Osteoblast (primary cell): ENCODE data around the gene EME2. TPM values are rescaled to one million over a fixed set of nuclear protein-coding genes. Genes with fewer than 3 reads are reported as not detected.

Experiments used
- DNase-seq: peaks from one replicate; pipeline ENCODE4 v3.0.0; 2011; ENCODE audit warnings: low spot score, mixed read lengths; ENCODE audit not compliant: insufficient read length; ENCODE audit errors: missing footprints
- H2AFZ ChIP-seq: 2 replicates; pipeline ENCODE4 v1.6.0; 2011; ENCODE audit warnings: mild to moderate bottlenecking, low read length
- H3K27ac ChIP-seq: 2 replicates; pipeline ENCODE4 v1.5.1; 2011; ENCODE audit warnings: mild to moderate bottlenecking, low read depth, low read length, moderate library complexity
- H3K27me3 ChIP-seq: 2 replicates; pipeline ENCODE4 v1.6.0; 2012; ENCODE audit warnings: mild to moderate bottlenecking, control low read depth, inconsistent platforms, low read length, moderate library complexity; ENCODE audit not compliant: insufficient read depth
- H3K36me3 ChIP-seq: 2 replicates; pipeline ENCODE4 v1.5.1; 2011; ENCODE audit warnings: mild to moderate bottlenecking, low read length, control low read depth, moderate library complexity; ENCODE audit not compliant: insufficient read depth
- H3K4me1 ChIP-seq: 2 replicates; pipeline ENCODE4 v1.5.1; 2011; ENCODE audit warnings: mild to moderate bottlenecking, low read length, control low read depth, moderate library complexity; ENCODE audit not compliant: insufficient read depth
- H3K4me2 ChIP-seq: 2 replicates; pipeline ENCODE4 v1.6.0; 2011; ENCODE audit warnings: mild to moderate bottlenecking, low read length; ENCODE audit not compliant: insufficient read depth
- H3K4me3 ChIP-seq: fragments of 200-600 bp; sonication (generic); 3 replicates; pipeline ENCODE4 v1.5.1; 2012; ENCODE audit warnings: mild to moderate bottlenecking, low read length, inconsistent platforms; ENCODE audit not compliant: insufficient read depth
- H3K79me2 ChIP-seq: 2 replicates; pipeline ENCODE4 v1.6.0; 2012; ENCODE audit warnings: mild to moderate bottlenecking, low read length, control low read depth, inconsistent platforms; ENCODE audit not compliant: insufficient read depth
- H3K9me3 ChIP-seq: 2 replicates; pipeline ENCODE4 v1.5.1; 2011; ENCODE audit warnings: low read depth, low read length, control low read depth
- H4K20me1 ChIP-seq: 2 replicates; pipeline ENCODE4 v1.6.0; 2012; ENCODE audit warnings: mild to moderate bottlenecking, low read length, control low read depth; ENCODE audit not compliant: insufficient read depth
- total RNA-seq: library from RNA; depleted of rRNA; stranded (reverse); fragments of >200 nt; gene quantifications from 2 replicates; pipeline ENCODE4 v1.2.3, GENCODE V29; 2012
- TF ChIP-seq, protein P1 (sequence below): IDR thresholded peaks from 2 replicates; pipeline ENCODE4 v1.5.1; 2011; ENCODE audit warnings: mild to moderate bottlenecking, low read depth, low read length, moderate library complexity; ENCODE audit errors: extremely low read depth

Gene EME2
- total RNA-seq, 1 donor, result 16.3 TPM

DNA sequence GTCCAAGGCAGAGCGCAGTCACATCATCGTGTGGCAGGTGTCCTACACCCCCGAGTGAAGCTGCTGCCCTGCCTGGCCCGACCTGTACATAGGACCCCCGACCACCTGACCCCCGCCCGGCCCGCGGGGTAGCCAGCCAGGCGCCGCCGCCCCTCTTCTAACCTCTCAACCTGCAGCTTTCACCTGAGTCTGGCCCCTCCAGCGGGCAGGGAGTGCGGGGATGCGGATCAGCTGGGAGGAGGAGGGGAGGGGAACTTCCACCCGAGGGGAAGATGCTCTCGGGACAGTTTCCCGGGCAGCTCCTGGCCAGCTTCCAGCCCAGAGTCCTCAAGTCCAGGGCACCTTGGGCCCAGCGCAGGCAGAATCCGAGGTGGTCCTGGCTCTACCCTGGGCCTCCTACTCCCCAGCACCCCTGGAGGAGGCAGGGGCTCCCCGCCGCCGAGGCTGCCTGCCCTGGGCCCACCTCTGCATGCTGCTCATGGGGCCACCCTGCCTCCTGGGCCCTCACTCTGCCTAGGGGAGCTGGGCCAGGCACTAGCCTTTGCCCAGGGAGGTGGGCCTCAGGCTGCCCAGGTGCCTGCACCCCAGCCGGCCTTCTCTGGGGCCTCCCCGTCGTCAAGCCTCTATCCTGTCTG lies 3.7 kb upstream of the EME2 start:
- Histone ChIP-seq H3K36me3 (peaks cover 34% of the 10 kb centered on the region), H3K9me3 (no peaks in the 10 kb centered on the region), H3K79me2 (peaks cover 17% of the 10 kb centered on the region), H4K20me1 (peaks cover 17% of the 10 kb centered on the region), H3K4me2 (no peak overlapping the region), H2AFZ (no peak overlapping the region), H3K4me1 (peaks cover 17% of the 10 kb centered on the region), H3K27ac (no peak overlapping the region), H3K27me3 (no peaks in the 10 kb centered on the region), H3K4me3 (no peak overlapping the region)
- TF ChIP-seq, protein P1, sequence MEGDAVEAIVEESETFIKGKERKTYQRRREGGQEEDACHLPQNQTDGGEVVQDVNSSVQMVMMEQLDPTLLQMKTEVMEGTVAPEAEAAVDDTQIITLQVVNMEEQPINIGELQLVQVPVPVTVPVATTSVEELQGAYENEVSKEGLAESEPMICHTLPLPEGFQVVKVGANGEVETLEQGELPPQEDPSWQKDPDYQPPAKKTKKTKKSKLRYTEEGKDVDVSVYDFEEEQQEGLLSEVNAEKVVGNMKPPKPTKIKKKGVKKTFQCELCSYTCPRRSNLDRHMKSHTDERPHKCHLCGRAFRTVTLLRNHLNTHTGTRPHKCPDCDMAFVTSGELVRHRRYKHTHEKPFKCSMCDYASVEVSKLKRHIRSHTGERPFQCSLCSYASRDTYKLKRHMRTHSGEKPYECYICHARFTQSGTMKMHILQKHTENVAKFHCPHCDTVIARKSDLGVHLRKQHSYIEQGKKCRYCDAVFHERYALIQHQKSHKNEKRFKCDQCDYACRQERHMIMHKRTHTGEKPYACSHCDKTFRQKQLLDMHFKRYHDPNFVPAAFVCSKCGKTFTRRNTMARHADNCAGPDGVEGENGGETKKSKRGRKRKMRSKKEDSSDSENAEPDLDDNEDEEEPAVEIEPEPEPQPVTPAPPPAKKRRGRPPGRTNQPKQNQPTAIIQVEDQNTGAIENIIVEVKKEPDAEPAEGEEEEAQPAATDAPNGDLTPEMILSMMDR, result no peak
- DNase-seq, result no peak

DNA sequence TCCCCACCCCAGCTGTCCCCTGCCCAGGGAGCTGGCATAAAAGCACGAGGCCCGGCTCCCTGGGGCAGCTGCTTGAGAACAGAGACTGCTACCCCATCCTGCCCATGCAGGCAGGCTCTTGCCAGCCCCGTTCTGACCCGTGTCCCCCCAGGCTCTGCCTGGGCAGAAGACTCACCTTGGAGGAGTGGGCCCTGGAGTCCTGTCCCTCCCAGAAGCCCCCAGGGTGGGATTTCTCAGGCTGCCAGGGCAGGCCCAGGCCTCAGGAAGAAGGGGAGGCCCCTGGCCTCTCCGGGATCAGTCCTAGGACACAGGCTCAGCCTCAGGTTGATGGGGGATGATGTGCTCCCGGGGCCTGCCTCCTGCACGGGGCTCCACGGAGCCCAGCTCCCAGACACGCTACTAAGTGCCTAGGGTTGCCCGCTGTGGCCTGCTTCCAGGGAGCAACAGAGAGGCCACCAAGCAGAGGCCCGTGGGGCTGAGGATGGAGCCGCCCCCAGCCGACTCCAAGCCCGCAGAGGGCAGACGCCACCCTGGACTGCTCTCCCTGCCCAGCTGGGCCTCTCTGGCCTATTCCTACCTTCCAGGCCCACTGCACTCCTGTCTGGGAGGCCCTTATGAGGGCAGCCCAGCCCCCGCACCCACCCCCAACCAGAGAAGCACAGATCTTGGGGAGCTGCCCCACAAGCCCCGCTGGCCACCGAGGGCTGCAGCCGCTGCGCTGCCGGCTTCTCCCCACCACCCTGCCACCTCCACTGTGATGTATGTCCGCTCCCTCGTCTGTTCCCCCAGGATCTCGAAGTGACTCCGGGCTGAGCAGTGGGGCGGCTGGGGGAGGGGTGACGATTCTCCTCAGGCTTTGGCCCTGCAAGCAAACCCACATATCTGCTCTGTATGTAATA lies 3.0 kb upstream of the EME2 start:
- TF ChIP-seq, protein P1, result no peak
- no peak for DNase-seq
- Histone ChIP-seq H3K9me3 (no peaks in the 10 kb centered on the region), H3K27me3 (no peaks in the 10 kb centered on the region), H3K4me2 (peak overlapping the region; percentile 81), H3K79me2 (peaks cover 25% of the 10 kb centered on the region), H3K4me1 (peaks cover 25% of the 10 kb centered on the region), H4K20me1 (peaks cover 25% of the 10 kb centered on the region), H2AFZ (no peak overlapping the region), H3K27ac (peak overlapping the region; percentile 41), H3K36me3 (peaks cover 29% of the 10 kb centered on the region), H3K4me3 (peak overlapping the region; percentile 88)

DNA sequence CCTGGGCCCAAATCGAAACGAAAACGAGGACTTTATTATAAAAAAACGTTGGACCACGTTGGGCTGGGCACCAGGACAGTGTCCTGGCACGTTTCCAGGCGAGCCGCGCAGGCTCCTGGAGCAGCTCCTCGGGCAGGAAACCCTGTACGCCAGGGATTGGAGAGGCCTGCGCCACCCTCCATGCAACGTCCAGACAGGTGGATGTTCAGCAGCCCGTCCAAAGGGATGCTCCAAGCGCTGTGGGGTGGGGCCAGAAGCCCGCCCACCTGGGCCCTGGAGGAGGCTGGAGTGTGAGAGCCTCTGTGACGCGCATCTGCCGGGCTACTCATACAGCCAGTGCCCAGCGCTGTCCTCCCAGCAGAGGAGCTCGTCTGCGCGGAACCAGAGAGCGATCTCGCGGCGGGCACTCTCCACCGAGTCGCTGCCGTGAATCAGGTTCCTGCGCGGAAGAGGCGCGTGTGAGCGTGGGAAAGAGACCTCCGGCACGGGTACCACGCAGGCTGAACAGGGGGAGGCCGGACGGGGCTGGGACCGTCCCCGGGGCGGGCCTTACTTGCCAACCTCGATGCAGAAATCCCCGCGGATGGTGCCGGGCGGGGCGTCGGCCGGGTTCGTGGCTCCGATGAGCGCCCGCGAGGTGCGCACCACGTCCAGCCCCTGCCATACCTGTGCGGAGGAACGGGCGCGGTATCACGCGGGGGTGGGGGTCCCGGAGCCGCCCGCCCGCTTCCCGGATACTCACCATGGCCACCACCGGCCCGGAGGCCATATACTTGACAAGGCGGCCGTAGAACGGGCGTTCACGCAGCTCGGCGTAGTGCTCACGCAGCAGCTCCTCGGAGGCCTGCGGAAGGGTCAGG lies 2.1 kb upstream of the EME2 start:
- Histone ChIP-seq H3K9me3 (no peaks in the 10 kb centered on the region), H3K4me1 (peaks cover 27% of the 10 kb centered on the region), H3K4me2 (peak overlapping the region; percentile 81), H3K79me2 (peaks cover 34% of the 10 kb centered on the region), H3K36me3 (peaks cover 25% of the 10 kb centered on the region), H3K27ac (peak overlapping the region; percentile 41), H3K4me3 (peak overlapping the region; percentile 88), H4K20me1 (peaks cover 28% of the 10 kb centered on the region), H2AFZ (no peak overlapping the region), H3K27me3 (no peaks in the 10 kb centered on the region)
- peak; percentile 99 for DNase-seq
- TF ChIP-seq, protein P1, result no peak
